Measurements from ENCODE around the gene SH3BP2.

Gene SH3BP2

DNA sequence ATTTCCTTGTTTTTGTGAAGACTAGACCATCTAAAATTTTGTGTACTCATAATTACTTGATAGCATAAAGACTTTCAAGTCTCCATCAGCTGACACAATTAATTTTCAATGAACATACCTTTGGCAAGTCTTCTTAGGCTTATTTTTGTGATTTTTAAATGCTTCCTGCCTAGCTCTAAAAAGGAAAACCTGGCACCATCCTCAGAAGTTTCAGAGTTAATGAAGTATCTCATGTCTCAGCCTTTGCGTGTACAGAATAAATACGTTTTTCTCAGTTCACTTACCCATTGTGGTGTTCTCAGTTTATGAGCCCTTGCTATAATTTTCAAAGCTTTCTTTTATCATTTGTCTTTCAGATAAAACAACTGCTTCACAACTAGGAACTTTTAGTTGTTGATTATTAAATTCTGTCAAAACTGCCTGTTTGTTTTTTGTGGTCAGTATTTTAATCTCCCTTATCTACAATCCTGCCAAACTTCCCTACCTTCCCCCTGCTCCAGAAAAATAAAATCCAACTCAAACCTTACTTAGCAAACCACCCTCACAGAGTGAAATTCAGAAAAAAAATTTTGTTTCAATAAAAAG is 72.4 kb downstream of the SH3BP2 start:
- Histone ChIP-seq H3K4me2 (ENCODE audit: low read length) (no peak overlapping the region), H3K9me2 (ENCODE audit: low read depth, low read length) (no peaks in the 10 kb centered on the region), H4K20me1 (ENCODE audit: insufficient read depth, low read length) (no peaks in the 10 kb centered on the region), H3K36me3 (ENCODE audit: insufficient read depth, low read length) (no peaks in the 10 kb centered on the region), H3K9me3 (ENCODE audit: low read length) (no peaks in the 10 kb centered on the region), H3F3A (ENCODE audit: insufficient read depth, low read length) (no peaks in the 10 kb centered on the region), H2AFZ (ENCODE audit: low read length) (no peak overlapping the region), H3K4me3 (ENCODE audit: low read depth, low read length, poor library complexity, severe bottlenecking) (no peak overlapping the region), H3K27me3 (ENCODE audit: insufficient read depth, low read length) (no peaks in the 10 kb centered on the region), H3K9ac (ENCODE audit: low read length) (no peak overlapping the region), H3K27ac (ENCODE audit: low read depth, low read length, poor library complexity, severe bottlenecking) (no peak overlapping the region), H3K79me2 (ENCODE audit: insufficient read depth, low read length) (no peaks in the 10 kb centered on the region), H3K4me1 (ENCODE audit: insufficient read depth, low read length, severe bottlenecking) (no peaks in the 10 kb centered on the region)
- TF ChIP-seq, protein P1, sequence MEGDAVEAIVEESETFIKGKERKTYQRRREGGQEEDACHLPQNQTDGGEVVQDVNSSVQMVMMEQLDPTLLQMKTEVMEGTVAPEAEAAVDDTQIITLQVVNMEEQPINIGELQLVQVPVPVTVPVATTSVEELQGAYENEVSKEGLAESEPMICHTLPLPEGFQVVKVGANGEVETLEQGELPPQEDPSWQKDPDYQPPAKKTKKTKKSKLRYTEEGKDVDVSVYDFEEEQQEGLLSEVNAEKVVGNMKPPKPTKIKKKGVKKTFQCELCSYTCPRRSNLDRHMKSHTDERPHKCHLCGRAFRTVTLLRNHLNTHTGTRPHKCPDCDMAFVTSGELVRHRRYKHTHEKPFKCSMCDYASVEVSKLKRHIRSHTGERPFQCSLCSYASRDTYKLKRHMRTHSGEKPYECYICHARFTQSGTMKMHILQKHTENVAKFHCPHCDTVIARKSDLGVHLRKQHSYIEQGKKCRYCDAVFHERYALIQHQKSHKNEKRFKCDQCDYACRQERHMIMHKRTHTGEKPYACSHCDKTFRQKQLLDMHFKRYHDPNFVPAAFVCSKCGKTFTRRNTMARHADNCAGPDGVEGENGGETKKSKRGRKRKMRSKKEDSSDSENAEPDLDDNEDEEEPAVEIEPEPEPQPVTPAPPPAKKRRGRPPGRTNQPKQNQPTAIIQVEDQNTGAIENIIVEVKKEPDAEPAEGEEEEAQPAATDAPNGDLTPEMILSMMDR (IDR thresholded peaks at IDR 0.05; ENCODE audit: low read length) = no peak
- no peak for TF ChIP-seq EZH2 (IDR thresholded peaks at IDR 0.05; ENCODE audit: borderline replicate concordance, low read length)

DNA sequence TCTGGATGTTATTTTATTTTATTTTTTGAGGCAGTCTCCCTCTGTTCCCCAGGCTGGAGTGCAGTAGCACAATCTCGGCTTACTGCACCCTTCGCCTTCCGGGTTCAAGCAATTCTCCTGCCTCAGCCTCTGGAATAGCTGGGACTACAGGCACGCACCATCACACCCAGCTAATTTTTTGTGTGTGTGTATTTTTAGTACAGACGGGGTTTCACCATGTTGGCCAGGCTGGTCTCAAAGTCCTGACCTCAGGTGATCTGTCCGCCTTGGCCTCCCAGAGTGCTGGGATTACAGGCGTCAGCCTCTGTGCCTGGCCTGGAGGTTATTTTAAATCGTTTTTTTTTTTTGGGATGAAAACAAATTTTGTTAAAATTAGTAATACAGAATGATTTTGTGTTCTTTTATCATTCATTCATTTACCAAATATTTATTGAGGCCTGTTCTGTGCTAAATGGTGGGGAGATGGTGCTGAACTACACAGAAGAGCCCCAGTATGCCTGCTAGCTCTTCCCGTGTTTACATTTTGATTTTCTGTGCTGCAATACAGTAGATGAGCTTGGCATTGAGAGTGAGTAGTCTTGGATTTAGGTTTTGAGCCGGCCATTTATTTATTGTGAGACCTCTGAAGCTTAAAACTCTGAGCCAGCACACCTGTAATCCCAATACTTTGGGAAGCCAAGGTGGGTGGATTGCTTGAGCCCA is 73.4 kb downstream of the SH3BP2 start:
- Histone ChIP-seq H3K4me3 (ENCODE audit: low read depth, low read length, poor library complexity, severe bottlenecking) (no peak overlapping the region), H3K27ac (ENCODE audit: low read depth, low read length, poor library complexity, severe bottlenecking) (no peak overlapping the region), H3K4me1 (ENCODE audit: insufficient read depth, low read length, severe bottlenecking) (no peaks in the 10 kb centered on the region), H3K79me2 (ENCODE audit: insufficient read depth, low read length) (no peaks in the 10 kb centered on the region), H3K4me2 (ENCODE audit: low read length) (no peak overlapping the region), H3K9me2 (ENCODE audit: low read depth, low read length) (no peaks in the 10 kb centered on the region), H2AFZ (ENCODE audit: low read length) (no peak overlapping the region), H4K20me1 (ENCODE audit: insufficient read depth, low read length) (no peaks in the 10 kb centered on the region), H3F3A (ENCODE audit: insufficient read depth, low read length) (no peaks in the 10 kb centered on the region), H3K9ac (ENCODE audit: low read length) (no peak overlapping the region), H3K9me3 (ENCODE audit: low read length) (no peaks in the 10 kb centered on the region), H3K27me3 (ENCODE audit: insufficient read depth, low read length) (no peaks in the 10 kb centered on the region), H3K36me3 (ENCODE audit: insufficient read depth, low read length) (no peaks in the 10 kb centered on the region)
- TF ChIP-seq, protein P1 (IDR thresholded peaks at IDR 0.05; ENCODE audit: low read length) = no peak
- TF ChIP-seq EZH2 (IDR thresholded peaks at IDR 0.05; ENCODE audit: borderline replicate concordance, low read length) = no peak

DNA sequence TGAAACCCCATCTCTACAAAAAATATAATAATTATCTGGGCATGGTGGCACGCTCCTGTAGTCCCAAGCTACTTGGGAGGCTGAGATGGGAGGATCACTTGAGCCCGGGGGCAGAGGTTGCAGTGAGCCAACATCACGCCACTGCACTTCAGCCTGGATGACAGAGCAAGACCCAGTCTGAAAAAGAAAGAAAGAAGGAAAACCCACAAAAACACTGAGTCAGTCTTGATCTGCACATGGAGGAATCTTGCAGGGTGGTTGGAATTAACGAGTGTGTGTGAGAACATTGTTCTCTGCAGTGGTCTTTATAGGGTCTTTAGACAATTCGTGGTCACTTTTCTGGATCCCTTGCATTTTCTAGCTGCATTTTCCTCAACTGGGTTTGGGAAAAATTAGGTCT is 74.0 kb downstream of the SH3BP2 start:
- Histone ChIP-seq H3K9me2 (ENCODE audit: low read depth, low read length) (no peaks in the 10 kb centered on the region), H2AFZ (ENCODE audit: low read length) (no peak overlapping the region), H3K27ac (ENCODE audit: low read depth, low read length, poor library complexity, severe bottlenecking) (no peak overlapping the region), H3K4me3 (ENCODE audit: low read depth, low read length, poor library complexity, severe bottlenecking) (no peak overlapping the region), H3F3A (ENCODE audit: insufficient read depth, low read length) (no peaks in the 10 kb centered on the region), H3K9me3 (ENCODE audit: low read length) (no peaks in the 10 kb centered on the region), H3K4me1 (ENCODE audit: insufficient read depth, low read length, severe bottlenecking) (no peaks in the 10 kb centered on the region), H3K36me3 (ENCODE audit: insufficient read depth, low read length) (no peaks in the 10 kb centered on the region), H3K9ac (ENCODE audit: low read length) (no peak overlapping the region), H3K27me3 (ENCODE audit: insufficient read depth, low read length) (no peaks in the 10 kb centered on the region), H4K20me1 (ENCODE audit: insufficient read depth, low read length) (no peaks in the 10 kb centered on the region), H3K4me2 (ENCODE audit: low read length) (no peak overlapping the region), H3K79me2 (ENCODE audit: insufficient read depth, low read length) (no peaks in the 10 kb centered on the region)
- TF ChIP-seq, protein P1 (IDR thresholded peaks at IDR 0.05; ENCODE audit: low read length) = no peak
- TF ChIP-seq EZH2 (IDR thresholded peaks at IDR 0.05; ENCODE audit: borderline replicate concordance, low read length) = no peak
